Activated CD4-positive, CD25-positive, alpha-beta regulatory T cell treated with anti-CD3 and anti-CD28 coated beads, Interleukin-2, amount 50 U/mL, for 16 hours (primary cell): ENCODE measurements around the gene TBRG4.
"Not testable (repeated sequence)": the region's sequence is repeated elsewhere in the genome, so short reads cannot be mapped to it uniquely, and the experiment has no call there.

Source experiments
- DNase-seq: peaks from one replicate; pipeline ENCODE4 v3.0.0-alpha.2; 2020; ENCODE audit warnings: low read depth, low spot score

Gene TBRG4

GRCh38 chr7:45111298-45112223 lies at the start of gene TBRG4:
TBRG4 (minus strand) TSS chr7:45111697; CDS start chr7:45109237, 2,460 bp downstream.
- peak; percentile 89 for DNase-seq

DNA sequence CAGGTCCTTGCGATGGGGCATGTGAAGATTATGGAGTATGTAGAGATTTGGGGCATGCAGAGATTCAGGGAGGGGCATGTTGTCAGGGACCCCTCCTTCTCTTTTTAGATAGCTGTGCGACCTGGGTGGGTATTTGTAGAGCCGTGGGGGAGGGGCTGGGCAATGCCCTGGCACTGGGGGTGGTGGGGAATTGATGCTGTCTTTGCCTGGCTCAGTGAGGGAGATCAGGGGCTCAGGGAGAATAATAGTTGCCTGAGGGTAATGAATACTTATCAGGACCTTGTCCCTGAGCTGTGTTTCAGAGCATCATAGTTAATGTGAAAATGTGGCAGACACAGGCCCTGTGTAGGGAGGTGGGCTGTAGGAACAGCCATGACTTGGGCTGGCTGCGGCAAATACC lies 49.6 kb upstream of the TBRG4 start:
- no peak for DNase-seq

DNA sequence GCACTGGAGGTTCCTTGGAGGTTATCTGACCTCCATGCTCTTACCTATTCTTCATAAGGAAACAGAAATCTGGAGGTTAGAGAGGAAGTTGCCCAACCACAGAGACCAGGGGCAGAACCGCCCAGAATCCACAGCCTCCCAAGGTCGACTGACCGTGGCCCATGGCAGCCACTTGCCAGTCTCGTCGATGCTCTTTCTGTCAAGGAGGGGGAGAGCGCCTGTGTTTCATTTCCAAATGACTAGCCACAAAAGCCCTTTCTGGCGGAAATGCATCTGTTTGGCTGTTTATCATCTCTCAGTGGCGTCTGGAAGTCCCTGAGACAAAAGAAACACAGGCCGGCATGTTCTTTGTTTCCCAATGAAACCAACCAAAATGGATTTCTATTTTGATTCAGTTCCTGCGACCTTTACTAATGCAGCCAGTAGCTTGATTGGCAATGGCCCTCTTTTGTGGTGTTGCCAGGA lies 49.0 kb upstream of the TBRG4 start:
- no peak for DNase-seq

GRCh38 chr7:45159296-45159695 lies 47.8 kb upstream of the TBRG4 start:
- DNase-seq: no peak

DNA sequence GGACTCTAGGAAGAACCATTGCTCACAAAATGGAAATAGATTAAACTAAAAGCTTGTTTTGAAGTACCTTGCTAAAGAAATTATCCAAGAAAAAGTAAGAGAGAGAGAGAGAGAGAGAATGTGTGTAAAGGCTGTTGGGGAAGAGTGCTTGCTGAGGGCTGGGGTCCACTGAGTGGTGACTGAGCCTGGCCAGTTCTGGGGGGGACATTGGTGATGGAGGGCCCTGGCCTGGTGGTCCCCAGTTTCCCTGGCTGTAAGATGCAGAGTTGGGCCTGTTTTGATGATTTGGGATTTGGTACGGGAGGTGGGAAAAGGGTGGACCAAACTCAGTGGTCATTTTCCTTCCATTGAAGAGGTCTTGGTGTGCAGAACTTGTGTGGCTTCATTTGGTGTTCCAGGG lies 47.0 kb upstream of the TBRG4 start:
- DNase-seq: no peak

DNA sequence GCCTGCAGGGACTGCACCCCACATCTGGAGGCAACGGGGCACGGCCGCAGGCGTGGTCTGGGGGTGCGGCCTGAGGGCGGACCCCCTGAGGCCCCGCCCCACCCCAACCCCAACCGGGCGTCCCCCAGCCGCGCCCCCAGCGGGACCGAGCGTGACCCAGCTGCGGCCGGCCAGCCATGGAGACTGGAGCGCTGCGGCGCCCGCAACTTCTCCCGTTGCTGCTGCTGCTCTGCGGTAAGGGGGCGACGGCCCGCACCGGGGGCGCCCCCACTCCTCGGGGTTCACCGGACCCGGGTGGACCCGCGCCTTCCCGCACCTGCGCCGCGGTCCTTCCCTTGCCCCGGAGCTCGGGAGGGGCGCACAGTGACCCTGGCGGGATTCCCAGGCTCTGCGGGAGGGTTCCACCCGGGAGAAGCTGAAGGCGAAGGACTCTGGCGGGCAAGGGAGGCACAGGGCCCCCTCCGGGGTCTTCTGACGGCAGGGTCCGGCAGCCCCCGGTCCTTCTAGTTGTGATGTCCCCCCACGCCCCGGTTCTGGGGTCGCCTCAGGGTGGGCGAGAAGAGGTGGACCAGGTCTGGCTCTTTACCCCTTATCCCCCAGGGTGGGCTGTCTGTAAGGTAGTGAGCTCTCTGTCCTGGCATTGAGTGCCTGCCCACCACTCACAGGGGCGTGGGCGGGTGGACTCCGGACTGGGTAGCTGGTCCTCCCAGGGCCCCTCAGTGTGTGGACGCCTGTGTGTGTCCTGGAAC lies 46.3 kb upstream of the TBRG4 start, which contains the start of gene RAMP3:
Gene RAMP3 (plus strand): TSS at position 139 of the 749 bp plus-strand sequence. CDS start 38 bp downstream, at position 177.
- DNase-seq: no peak

GRCh38 chr7:45157286-45157652 lies 45.8 kb upstream of the TBRG4 start:
- DNase-seq: no peak

DNA sequence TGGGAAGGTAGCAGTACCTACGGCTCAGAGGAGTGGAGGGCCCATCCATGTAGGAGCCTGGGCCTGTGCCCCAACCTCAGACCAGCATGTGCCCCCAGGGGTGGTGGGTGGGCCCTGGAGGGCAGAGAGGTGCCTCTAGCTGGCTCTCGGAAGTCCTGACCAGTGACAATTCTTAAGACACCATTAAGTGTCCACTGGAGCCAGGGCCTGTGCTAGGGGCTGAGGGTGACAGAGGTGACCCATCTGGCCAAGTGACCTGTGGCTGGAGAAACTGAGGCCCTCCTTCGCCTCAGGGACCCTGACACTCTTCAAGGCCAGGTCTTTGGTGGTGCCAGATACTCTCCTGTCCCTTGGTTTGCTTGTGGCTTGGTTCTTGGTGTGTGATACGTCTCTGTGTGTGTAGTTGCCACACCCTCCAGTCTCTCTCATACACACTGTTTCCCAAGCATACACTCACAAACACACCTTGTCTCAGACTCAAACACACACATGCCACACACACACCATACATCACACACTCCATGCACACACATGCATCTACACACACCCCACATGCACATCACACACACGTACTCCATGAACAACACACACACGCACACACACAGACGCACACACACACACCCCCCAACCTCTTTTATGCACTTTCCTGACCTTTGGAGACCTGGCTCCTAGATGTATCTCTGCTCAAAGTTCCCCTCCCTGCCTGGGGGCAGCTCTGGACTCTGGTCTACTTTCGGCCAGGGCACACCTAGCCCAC lies 45.2 kb upstream of the TBRG4 start:
- no peak for DNase-seq

DNA sequence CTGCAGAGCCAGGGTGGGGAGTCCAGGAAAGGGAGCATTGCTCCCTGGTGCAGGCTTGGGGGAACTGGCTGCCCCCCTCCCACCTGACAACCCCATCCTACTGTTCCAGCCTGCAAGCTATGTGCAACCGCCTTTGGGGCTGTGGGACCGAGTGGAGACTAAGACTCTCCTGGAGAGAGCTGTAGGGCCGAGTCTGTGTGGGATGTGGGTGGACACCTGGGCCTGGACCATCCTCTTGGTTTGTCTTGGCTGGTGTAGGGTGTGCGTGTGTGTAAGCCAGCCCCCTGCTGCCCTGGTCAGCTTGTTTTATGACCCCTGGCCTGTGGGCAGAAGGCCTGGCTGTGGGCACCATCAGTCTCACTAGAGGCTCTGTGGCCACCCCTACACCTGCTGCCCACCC lies 44.4 kb upstream of the TBRG4 start:
- no peak for DNase-seq

DNA sequence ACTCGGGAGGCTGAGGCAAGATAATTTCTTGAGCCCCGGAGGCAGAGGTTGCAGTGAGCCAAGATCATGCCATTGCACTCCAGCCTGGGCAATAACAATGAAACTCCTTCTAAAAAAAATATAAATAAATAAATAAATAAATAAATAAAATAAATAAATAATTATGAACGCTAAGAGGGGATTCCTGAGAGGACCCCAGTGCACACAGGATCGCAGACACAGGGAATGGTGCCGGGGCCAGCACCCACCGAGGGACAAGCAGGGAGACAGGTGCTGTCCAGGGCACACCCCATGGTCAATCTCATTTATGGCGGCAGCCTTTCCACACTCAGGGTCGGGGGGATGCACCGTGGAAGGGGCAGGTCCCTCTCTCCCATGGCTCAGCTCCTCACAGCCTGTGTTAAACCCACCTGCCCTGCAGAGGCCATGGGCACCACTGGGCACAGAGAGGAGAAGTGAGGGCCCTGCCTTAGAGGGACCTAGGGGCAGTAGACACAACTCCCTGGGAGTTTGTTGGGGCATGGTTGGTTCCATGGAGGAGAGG lies 43.9 kb upstream of the TBRG4 start:
- no peak for DNase-seq

- DNase-seq: not testable (repeated sequence)
These were observed 42.4 kb upstream of the TBRG4 start for GRCh38 chr7:45153861-45154260.

- no peak for DNase-seq
These were observed 41.7 kb upstream of the TBRG4 start for GRCh38 chr7:45153233-45153632.

DNA sequence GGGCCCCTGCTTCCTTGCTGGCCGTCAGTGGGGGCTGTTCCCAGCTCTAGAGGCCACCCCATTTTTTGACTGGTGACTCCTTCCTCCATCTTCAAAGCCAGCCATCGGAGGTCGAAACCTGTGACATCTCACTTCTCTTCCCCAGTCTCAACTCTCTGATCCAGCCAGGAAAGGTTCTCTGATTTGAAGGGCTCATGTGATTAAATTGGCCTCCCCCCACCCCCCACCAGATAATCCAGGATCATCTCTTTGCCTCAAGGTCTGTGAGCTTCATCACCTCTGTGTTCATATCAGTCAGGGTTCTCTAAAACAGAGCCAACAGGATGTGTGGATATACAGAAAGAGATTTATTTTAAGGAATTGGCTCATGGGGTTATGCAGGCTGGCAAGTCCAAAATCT lies 40.5 kb upstream of the TBRG4 start:
- DNase-seq: no peak

- DNase-seq: no peak
These were observed 39.7 kb upstream of the TBRG4 start for GRCh38 chr7:45151131-45151684.

GRCh38 chr7:45150199-45150598 lies 38.7 kb upstream of the TBRG4 start:
- DNase-seq: no peak

- DNase-seq: no peak
These were observed 38.1 kb upstream of the TBRG4 start for GRCh38 chr7:45149606-45150005.

GRCh38 chr7:45148653-45148973 lies 37.1 kb upstream of the TBRG4 start:
- no peak for DNase-seq

DNA sequence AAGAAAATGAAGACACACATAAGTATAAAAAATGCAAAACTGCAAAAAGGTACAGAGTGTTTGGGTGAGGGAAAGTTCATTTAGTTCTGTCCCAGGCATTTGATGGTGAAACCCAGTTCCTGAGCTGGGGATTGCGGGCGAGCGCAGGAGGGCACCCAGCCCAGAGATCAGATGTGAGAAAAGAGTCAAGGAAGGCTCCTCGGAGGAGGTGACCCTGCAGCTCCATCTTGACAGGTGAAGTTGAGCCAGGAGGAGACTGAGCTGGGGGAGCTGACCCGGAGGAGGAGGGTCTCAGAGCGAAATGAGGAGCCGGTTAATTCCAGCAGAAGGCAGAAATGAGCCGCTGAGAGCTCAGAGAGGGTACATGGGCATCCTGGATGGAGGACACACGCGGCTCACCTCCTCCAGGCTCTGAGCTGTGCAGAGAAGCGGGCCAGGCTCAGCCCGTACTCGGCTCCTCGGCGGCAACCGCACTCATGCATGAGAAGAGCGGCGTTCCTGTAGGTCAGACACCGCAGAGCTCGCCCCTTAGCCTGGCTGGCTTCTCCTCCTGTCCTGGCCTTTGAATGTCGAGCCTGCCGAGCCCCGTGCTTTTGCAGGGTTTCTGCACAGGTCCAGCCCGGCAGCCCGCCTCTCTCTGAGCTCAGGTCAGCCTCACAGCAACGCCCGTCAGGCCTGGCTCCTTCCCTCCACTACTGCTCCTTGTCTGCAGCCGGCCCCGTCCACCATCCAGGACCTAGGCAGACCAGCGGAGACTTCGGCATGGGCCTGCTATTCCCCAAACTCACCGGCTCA lies 36.6 kb upstream of the TBRG4 start:
- no peak for DNase-seq

GRCh38 chr7:45146531-45147379 lies 35.3 kb upstream of the TBRG4 start:
- DNase-seq: no peak

- DNase-seq: no peak
These were observed 34.4 kb upstream of the TBRG4 start for GRCh38 chr7:45145881-45146280.
